HG03060 (cell line): Measurements from ENCODE around the gene DPP10.

ENCODE experiments used
- ATAC-seq: cut with Tn5 transposase; IDR thresholded peaks from one replicate; pipeline ENCODE4 v1.9.1; 2021; ENCODE audit warnings: low read depth, moderate number of reproducible peaks; ENCODE audit not compliant: unreplicated experiment

The DPP10 gene

DNA sequence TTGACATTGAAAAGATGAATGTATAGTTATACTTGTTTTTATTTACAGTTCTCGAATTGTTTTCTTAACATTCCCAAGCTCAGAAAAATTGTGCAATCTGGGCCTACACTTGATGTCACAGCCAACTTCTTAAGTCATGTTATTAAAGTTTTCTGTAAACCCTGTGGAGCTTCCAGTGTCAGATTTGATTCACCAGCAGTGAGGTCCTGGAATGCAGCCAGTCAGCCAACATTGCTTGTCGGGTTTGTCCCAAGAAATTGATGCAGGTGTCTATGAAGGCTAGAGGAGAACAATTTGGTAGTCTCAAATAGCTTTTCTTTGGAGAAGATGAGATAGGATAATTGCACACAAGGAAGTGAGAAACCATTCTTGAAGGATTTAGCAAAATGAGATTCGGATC, 732.2 kb downstream of the DPP10 start:
- ATAC-seq, result no peak

DNA sequence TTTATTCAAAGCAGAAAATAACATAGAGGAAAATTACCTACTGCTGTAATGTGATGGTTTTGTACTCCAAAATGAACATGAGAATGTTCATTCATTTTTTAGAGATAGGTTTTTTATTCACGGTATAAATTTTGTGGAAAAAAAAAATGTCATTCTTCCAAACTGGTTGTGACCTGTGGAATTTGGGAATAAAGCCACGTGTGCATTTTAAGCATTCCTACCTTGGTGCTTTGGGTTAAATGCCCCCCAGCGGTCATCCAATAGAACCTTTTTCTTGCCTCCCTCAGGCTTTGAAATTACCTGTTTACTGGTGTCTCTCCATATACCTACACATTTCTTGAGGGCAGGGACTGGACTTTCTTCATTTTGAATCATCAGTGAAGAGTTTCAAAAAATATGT, 740.7 kb downstream of the DPP10 start:
- no peak for ATAC-seq

- ATAC-seq, result no peak
Measured at GRCh38 chr2:115190459-115190858, 748.0 kb downstream of the DPP10 start.

DNA sequence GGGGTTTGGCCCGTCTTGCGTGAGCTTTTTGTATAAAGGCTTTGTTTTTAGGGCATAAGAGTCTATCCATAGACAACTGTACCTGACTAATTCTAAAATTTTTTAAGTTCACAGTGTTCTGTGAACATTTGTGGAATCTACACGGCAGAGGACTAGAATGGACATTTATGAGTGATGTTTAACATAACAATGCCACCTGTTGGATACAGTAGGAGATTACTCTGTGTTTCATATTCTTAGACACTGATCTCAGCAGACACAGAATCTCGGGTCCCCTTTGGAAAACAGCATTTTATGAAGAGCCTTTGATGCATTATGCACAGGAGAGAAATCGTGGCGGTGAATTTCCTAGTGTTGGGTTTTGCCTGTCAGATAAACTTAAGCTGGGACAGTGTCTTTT, 752.2 kb downstream of the DPP10 start:
- ATAC-seq, result no peak

DNA sequence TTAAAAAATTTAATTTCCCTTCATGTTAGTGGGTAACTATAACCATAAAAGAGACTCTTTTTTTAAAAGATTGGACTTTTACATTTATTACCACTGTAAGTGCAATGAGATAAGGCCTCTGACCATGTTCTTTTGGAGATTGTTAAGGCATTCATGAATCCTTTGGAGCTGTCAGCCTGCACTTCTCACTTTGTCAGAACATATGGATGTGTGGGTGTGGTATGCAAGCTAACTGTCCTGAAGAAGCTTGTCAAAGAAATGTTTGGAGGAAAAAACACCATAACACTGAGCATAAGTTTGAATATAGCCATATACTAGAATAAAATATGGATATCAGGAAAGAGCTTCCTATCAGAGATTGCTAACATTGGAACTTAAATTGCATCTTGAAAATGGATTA, 754.1 kb downstream of the DPP10 start:
- no peak for ATAC-seq

- no peak for ATAC-seq
Measured at GRCh38 chr2:115199966-115200365, 757.5 kb downstream of the DPP10 start.

- no peak for ATAC-seq
Measured at GRCh38 chr2:115201386-115201785, 758.9 kb downstream of the DPP10 start.

GRCh38 chr2:115208493-115209164, 766.2 kb downstream of the DPP10 start:
- ATAC-seq, result no peak

- no peak for ATAC-seq
Measured at GRCh38 chr2:115214050-115214449, 771.6 kb downstream of the DPP10 start.

- ATAC-seq, result no peak
Measured at GRCh38 chr2:115219296-115219695, 776.9 kb downstream of the DPP10 start.

- ATAC-seq, result no peak
Measured at GRCh38 chr2:115234186-115234585, 791.7 kb downstream of the DPP10 start.

- no peak for ATAC-seq
Measured at GRCh38 chr2:115234737-115235136, 792.3 kb downstream of the DPP10 start.

DNA sequence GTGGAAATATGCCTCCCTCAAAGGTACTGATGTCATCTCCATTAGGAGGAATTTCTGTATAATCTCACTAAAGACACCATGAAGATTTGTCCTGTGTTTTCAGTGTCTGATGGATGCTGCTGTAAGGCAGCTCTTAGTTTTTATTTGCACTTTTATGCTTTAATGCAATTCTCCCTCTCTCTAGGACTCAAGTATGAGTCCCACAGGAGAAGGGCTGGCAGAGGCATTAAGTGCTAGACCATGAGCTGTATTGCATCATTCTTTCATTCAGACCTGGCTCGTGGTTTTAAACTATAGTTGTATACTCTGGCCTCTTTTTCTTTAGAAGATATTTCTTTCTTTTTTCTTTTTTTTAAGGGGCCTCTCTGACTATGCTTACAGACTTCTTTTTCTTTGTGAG, 805.6 kb downstream of the DPP10 start:
- ATAC-seq, result no peak

GRCh38 chr2:115277366-115277765, 834.9 kb downstream of the DPP10 start:
- ATAC-seq, result no peak

DNA sequence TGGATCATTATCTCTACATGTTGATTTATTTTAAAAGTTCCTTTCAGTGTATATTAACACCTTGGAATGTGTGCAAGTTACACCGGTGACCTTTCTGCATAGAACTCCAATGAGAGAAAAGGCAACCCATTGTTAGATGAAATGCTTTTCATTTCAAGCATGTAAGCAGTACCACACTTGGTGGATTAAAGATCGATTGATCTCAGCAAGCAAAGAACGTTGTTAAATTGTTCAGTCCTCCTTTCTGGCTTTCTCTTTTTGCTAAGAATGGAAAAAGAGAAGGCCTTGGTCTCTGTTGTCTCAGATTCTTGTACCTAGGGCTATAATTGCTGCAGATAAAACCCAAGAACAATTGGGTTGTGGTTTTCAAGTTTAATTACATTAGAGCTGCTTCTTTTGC, 843.0 kb downstream of the DPP10 start:
- no peak for ATAC-seq

DNA sequence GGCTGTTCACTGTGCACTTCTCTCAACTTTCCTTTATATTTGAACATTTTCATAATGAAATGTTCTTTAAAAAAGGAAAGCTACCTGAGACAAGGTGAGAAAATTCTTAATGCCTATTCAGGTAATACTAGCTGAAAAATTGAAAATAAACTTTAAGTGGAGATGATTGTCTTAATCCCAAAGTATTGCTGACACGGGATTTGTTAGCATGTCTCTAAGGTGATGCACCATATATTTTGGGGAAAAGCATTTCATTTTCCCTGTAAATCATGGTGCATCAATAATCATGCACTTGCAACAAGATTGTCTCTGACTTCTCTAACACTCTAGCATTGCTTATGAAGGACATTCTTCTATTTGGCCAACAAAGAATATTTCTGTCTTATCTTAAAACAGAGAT, 848.0 kb downstream of the DPP10 start:
- ATAC-seq, result no peak

- ATAC-seq, result no peak
Measured at GRCh38 chr2:115292742-115293141, 850.3 kb downstream of the DPP10 start.

- ATAC-seq, result no peak
Measured at GRCh38 chr2:115294999-115295398, 852.6 kb downstream of the DPP10 start.

DNA sequence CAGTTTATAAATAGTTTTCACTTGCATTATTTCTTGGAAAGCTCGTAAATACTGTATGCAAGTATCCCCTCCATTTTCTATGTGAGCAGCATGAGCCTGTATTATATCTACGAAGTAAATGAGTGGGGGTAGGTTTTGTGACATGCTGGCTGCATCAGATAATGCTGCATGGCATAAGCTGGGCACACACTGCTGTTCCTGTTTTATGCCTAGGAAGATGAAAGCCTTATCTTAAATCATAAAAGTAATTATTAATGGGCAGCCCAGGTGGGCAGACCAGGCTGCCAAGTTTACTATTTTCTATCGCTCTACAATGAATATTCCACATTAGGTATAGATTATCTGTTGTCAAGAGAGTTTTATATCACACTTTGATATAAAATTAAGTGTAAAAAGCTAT, 854.6 kb downstream of the DPP10 start:
- no peak for ATAC-seq

GRCh38 chr2:115299199-115299598, 856.8 kb downstream of the DPP10 start:
- ATAC-seq, result no peak

DNA sequence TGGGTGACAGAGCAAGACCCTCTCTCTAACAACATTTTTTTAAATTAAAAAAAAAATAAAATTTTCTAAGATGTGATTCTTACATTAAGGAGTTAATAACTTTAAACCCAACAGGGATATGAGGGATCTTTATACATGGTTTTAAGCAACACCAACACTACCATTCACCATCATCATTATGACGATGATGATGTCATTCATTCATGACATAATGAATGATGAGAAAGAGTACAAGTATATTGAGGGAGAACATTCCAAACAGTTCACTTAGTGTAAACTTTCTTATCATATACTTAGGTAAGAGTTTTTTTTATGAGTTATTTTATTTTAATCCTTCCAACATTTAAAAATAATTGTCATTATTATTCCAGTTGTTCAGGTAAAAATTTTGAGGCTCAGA, 863.3 kb downstream of the DPP10 start:
- ATAC-seq, result no peak

GRCh38 chr2:115314119-115314518, 871.7 kb downstream of the DPP10 start:
- no peak for ATAC-seq

DNA sequence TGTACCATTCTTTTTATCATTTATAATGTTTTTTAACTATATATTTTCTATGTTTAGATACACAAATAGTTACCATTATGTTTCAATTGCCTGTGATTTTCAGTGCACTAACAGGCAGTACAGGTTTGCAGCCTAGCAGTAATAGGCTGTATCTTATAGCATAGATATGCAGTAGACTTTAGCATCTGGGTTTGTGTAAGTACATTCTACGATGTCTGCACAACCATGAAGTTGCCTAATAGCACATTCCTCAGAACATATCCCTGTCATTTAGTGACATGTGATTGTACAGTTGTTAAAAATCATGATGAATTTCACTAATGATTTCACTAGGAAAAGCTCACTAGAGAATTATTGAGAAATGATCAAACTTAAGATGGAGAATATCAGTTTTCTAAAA, 884.6 kb downstream of the DPP10 start:
- no peak for ATAC-seq
